ENCODE results near the gene MORN5.

The MORN5 gene

GRCh38 chr9:122144836-122145591 is 14.7 kb upstream of the MORN5 start:
- no peak overlapping the region for H3K4me3 ChIP-seq (ENCODE audit: low read depth, low read length)
- TF ChIP-seq, protein P1, sequence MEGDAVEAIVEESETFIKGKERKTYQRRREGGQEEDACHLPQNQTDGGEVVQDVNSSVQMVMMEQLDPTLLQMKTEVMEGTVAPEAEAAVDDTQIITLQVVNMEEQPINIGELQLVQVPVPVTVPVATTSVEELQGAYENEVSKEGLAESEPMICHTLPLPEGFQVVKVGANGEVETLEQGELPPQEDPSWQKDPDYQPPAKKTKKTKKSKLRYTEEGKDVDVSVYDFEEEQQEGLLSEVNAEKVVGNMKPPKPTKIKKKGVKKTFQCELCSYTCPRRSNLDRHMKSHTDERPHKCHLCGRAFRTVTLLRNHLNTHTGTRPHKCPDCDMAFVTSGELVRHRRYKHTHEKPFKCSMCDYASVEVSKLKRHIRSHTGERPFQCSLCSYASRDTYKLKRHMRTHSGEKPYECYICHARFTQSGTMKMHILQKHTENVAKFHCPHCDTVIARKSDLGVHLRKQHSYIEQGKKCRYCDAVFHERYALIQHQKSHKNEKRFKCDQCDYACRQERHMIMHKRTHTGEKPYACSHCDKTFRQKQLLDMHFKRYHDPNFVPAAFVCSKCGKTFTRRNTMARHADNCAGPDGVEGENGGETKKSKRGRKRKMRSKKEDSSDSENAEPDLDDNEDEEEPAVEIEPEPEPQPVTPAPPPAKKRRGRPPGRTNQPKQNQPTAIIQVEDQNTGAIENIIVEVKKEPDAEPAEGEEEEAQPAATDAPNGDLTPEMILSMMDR (conservative IDR thresholded peaks at IDR 0.05; ENCODE audit: low read depth, low read length), result peak; percentile 75
- DNase-seq (ENCODE audit: low read depth), result peak; percentile 60

GRCh38 chr9:122145592-122145863 is 14.2 kb upstream of the MORN5 start:
- no peak for DNase-seq (ENCODE audit: low read depth)
- TF ChIP-seq, protein P1 (conservative IDR thresholded peaks at IDR 0.05; ENCODE audit: low read depth, low read length), result no peak
- no peak overlapping the region for H3K4me3 ChIP-seq (ENCODE audit: low read depth, low read length)

DNA sequence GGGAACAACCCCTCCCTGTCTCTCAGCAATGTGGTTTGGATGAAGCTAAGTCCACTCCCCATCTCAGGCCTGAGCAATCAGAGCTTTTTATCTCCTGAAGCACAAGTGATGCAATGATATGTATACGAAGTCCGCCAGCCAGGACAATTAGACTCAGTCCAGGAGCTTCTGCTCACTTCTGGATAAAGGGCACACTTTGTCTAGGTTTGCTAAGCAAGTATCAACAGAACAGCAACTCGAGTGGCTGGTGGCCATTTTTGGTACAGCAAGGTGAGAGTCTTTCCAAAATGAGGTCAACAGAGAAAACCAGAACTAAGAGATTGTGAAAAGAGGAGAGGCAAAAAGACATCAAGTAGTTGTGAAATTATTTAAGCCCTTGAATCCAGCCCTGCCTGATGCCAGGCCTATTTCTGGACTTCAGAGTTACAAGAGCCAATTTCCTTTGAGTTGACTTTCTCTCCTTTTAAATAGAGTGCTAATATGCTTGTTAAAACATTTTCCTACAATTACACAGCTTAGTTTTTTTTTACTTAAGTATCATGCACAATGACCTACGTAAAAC is 8.4 kb upstream of the MORN5 start:
- TF ChIP-seq, protein P1 (conservative IDR thresholded peaks at IDR 0.05; ENCODE audit: low read depth, low read length), result no peak
- H3K4me3 ChIP-seq (ENCODE audit: low read depth, low read length), result no peak overlapping the region
- no peak for DNase-seq (ENCODE audit: low read depth)

DNA sequence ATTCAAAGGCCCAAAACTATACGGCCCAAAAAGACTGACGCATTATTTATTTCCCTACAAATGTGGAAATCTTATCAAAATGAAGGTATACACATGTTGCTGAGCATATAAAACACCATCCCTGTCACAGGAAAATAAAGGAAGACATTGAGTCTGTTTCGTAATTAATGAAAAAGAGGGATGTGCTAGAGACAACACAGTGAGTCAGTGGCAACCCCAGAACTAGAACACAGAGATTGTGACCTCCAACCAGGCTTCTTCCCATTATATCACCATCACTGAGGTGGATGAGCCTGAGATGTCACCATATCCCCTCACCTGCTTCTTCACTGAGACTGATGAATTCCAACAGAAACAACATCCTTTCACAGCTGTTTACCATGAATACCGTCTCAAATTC is 3.9 kb upstream of the MORN5 start:
- DNase-seq (ENCODE audit: low read depth), result no peak
- TF ChIP-seq, protein P1 (conservative IDR thresholded peaks at IDR 0.05; ENCODE audit: low read depth, low read length), result no peak
- H3K4me3 ChIP-seq (ENCODE audit: low read depth, low read length), result no peak overlapping the region

DNA sequence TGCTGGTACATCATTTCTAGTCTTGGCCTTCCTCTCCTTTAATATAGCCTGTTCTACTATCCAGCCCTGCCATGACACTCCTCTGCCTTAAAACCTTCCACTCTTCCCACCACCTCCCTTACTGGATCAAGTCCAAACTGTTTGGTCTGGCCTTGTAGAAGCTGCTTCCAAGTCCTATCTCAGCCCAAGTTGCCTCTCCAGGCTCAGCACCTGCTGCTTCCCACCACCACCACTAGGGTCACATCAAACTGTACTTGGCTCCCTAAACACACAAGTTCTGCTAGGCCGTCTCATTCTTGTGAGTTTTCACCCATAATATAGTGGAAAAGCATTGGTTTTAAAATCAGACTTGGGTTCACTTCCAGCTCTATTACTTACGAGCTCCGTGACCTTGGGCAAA is 1.5 kb upstream of the MORN5 start:
- H3K4me3 ChIP-seq (ENCODE audit: low read depth, low read length), result peak overlapping the region; percentile 12
- TF ChIP-seq, protein P1 (conservative IDR thresholded peaks at IDR 0.05; ENCODE audit: low read depth, low read length), result peak; percentile 76
- peak; percentile 73 for DNase-seq (ENCODE audit: low read depth)

GRCh38 chr9:122159925-122160246 is 178 bp downstream of the MORN5 start:
- TF ChIP-seq, protein P1 (conservative IDR thresholded peaks at IDR 0.05; ENCODE audit: low read depth, low read length), result no peak
- H3K4me3 ChIP-seq (ENCODE audit: low read depth, low read length), result peak overlapping the region; percentile 99
- DNase-seq (ENCODE audit: low read depth), result no peak

DNA sequence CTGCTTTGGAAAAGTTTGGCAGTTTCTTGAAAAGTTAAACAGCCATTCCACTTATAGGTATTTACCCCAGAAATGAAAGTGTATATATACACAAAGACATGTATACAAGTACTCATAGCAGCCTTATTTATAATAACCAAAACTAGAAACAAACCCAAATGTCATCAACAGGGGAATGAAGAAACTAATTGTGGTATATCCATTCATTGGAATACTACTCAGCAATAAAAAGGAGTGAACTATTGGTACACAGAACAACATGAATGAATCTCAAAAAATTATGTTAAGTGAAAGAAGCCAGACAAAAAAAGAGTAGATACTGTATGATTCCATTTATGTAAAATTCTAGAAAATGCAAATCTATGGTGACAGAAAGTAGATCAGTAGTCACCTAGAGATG is 2.7 kb downstream of the MORN5 start:
- H3K4me3 ChIP-seq (ENCODE audit: low read depth, low read length), result no peak overlapping the region
- no peak for DNase-seq (ENCODE audit: low read depth)
- TF ChIP-seq, protein P1 (conservative IDR thresholded peaks at IDR 0.05; ENCODE audit: low read depth, low read length), result no peak
